Liver (tissue), 3 donors: ENCODE results near the gene CLK3.

Experiments used
- ATF3 ChIP-seq: IDR thresholded peaks from 2 replicates; pipeline ENCODE4 v1.6.1; 2016; ENCODE audit warnings: antibody characterized with exemption
- EGR1 ChIP-seq, 2 donors: IDR thresholded peaks; 2 replicates each; pipeline ENCODE4 v1.6.1; 2016 to 2018; ENCODE audit warnings: antibody characterized with exemption in 2 of 2, low read depth in 2 of 2
- FOXA1 ChIP-seq: IDR thresholded peaks from 2 replicates; pipeline ENCODE4 v1.6.1; 2016; ENCODE audit warnings: antibody characterized with exemption
- FOXA2 ChIP-seq: IDR thresholded peaks from 2 replicates; pipeline ENCODE4 v1.6.1; 2016; ENCODE audit warnings: antibody characterized with exemption
- GABPA ChIP-seq, 2 donors: IDR thresholded peaks in 1 of 2; conservative IDR thresholded peaks in 1 of 2; 2 replicates each; pipeline ENCODE4 v1.6.1; 2016; ENCODE audit warnings: antibody characterized with exemption in 2 of 2, mild to moderate bottlenecking in 1 of 2, moderate library complexity in 1 of 2
- HNF4G ChIP-seq: IDR thresholded peaks from 2 replicates; pipeline ENCODE4 v1.6.1; 2016; ENCODE audit warnings: antibody characterized with exemption
- JUND ChIP-seq, 2 donors: IDR thresholded peaks; 2 replicates each; pipeline ENCODE4 v1.6.1; 2016; ENCODE audit warnings: antibody characterized with exemption in 2 of 2
- MAX ChIP-seq: IDR thresholded peaks from 2 replicates; pipeline ENCODE4 v1.6.1; 2016; ENCODE audit warnings: antibody characterized with exemption
- RAD21 ChIP-seq, 2 donors: IDR thresholded peaks; 2 replicates each; pipeline ENCODE4 v1.6.1; 2016; ENCODE audit warnings: antibody characterized with exemption in 2 of 2, mild to moderate bottlenecking in 2 of 2
- SP1 ChIP-seq: IDR thresholded peaks from 2 replicates; pipeline ENCODE4 v1.6.1; 2018; ENCODE audit warnings: antibody characterized with exemption, mild to moderate bottlenecking
- YY1 ChIP-seq: IDR thresholded peaks from 2 replicates; pipeline ENCODE4 v1.6.1; 2016; ENCODE audit warnings: antibody characterized with exemption, mild to moderate bottlenecking
- TF ChIP-seq, protein P1 (sequence below): fragments of 150-350 bp; IDR thresholded peaks from 2 replicates; pipeline ENCODE4 v1.5.1; 2017; ENCODE audit warnings: improper control_type of control experiment, low read depth, low read length; ENCODE audit not compliant: missing input control
- TF ChIP-seq, protein P2 (sequence below): IDR thresholded peaks from 2 replicates; pipeline ENCODE4 v1.6.1; 2016; ENCODE audit warnings: antibody characterized with exemption, mild to moderate bottlenecking
- TF ChIP-seq, protein P3 (sequence below): IDR thresholded peaks from 2 replicates; pipeline ENCODE4 v1.6.1; 2016; ENCODE audit warnings: antibody characterized with exemption
- donor health status: healthy.
- donor health status: healthy.

DNA sequence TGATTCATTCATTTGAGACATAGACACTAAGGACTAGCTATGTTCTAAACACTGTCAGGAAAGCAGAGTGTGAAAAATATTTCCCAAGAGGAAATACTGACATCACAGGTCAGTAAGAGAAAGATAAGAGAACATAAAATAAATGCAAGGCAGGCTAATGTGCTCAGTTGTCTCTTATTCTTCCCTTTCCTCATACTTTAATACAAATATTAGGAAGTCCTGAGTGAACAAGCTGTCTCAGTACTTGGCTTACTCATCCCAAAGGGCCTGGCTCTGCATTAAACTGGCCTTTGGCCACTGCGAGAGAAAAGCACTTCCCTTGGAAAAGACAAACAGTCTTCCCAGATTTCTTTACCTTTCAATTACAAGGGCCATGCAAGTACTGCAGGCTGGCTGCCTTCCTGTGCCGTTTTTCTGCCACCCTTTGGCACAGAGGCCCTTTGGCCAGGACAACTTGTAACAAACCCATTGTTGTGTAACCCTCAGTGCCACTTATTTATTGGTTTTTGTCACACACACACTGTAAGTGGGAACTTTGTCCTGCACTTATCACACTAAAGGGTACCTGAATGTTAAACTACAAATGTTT is 48.5 kb downstream of the CLK3 start:
- TF ChIP-seq, protein P1, sequence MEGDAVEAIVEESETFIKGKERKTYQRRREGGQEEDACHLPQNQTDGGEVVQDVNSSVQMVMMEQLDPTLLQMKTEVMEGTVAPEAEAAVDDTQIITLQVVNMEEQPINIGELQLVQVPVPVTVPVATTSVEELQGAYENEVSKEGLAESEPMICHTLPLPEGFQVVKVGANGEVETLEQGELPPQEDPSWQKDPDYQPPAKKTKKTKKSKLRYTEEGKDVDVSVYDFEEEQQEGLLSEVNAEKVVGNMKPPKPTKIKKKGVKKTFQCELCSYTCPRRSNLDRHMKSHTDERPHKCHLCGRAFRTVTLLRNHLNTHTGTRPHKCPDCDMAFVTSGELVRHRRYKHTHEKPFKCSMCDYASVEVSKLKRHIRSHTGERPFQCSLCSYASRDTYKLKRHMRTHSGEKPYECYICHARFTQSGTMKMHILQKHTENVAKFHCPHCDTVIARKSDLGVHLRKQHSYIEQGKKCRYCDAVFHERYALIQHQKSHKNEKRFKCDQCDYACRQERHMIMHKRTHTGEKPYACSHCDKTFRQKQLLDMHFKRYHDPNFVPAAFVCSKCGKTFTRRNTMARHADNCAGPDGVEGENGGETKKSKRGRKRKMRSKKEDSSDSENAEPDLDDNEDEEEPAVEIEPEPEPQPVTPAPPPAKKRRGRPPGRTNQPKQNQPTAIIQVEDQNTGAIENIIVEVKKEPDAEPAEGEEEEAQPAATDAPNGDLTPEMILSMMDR = no peak
- TF ChIP-seq, protein P2, sequence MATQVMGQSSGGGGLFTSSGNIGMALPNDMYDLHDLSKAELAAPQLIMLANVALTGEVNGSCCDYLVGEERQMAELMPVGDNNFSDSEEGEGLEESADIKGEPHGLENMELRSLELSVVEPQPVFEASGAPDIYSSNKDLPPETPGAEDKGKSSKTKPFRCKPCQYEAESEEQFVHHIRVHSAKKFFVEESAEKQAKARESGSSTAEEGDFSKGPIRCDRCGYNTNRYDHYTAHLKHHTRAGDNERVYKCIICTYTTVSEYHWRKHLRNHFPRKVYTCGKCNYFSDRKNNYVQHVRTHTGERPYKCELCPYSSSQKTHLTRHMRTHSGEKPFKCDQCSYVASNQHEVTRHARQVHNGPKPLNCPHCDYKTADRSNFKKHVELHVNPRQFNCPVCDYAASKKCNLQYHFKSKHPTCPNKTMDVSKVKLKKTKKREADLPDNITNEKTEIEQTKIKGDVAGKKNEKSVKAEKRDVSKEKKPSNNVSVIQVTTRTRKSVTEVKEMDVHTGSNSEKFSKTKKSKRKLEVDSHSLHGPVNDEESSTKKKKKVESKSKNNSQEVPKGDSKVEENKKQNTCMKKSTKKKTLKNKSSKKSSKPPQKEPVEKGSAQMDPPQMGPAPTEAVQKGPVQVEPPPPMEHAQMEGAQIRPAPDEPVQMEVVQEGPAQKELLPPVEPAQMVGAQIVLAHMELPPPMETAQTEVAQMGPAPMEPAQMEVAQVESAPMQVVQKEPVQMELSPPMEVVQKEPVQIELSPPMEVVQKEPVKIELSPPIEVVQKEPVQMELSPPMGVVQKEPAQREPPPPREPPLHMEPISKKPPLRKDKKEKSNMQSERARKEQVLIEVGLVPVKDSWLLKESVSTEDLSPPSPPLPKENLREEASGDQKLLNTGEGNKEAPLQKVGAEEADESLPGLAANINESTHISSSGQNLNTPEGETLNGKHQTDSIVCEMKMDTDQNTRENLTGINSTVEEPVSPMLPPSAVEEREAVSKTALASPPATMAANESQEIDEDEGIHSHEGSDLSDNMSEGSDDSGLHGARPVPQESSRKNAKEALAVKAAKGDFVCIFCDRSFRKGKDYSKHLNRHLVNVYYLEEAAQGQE = peak; percentile 77
- TF ChIP-seq FOXA1 (peak; percentile 79), ATF3 (peak; percentile 36), HNF4G (peak; percentile 79), JUND (IDR thresholded peaks at IDR 0.05) (peak; percentile 75 to 87), RAD21 (IDR thresholded peaks at IDR 0.05) (peak; percentile 46 to 61), GABPA (IDR thresholded peaks at IDR 0.05 in 1 of 2, conservative IDR thresholded peaks at IDR 0.05 in 1 of 2) (peak in 1 of 2 donors; percentile 69), FOXA2 (peak; percentile 75), SP1 (peak; percentile 97), MAX (peak; percentile 85), EGR1 (IDR thresholded peaks at IDR 0.05; ENCODE audit: low read depth in 2 of 2) (peak; percentile 14 to 63), YY1 (peak; percentile 77)
- TF ChIP-seq, protein P3, sequence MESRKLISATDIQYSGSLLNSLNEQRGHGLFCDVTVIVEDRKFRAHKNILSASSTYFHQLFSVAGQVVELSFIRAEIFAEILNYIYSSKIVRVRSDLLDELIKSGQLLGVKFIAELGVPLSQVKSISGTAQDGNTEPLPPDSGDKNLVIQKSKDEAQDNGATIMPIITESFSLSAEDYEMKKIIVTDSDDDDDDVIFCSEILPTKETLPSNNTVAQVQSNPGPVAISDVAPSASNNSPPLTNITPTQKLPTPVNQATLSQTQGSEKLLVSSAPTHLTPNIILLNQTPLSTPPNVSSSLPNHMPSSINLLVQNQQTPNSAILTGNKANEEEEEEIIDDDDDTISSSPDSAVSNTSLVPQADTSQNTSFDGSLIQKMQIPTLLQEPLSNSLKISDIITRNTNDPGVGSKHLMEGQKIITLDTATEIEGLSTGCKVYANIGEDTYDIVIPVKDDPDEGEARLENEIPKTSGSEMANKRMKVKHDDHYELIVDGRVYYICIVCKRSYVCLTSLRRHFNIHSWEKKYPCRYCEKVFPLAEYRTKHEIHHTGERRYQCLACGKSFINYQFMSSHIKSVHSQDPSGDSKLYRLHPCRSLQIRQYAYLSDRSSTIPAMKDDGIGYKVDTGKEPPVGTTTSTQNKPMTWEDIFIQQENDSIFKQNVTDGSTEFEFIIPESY = peak; percentile 70
